CD4-positive, alpha-beta T cell treated with Interleukin-21 for 1 hour (primary cell): ENCODE results near the gene SLC52A3.

Source experiments
- DNase-seq: peaks from one replicate; pipeline ENCODE4 v3.0.0-alpha.2; 2020

SLC52A3 gene

DNA sequence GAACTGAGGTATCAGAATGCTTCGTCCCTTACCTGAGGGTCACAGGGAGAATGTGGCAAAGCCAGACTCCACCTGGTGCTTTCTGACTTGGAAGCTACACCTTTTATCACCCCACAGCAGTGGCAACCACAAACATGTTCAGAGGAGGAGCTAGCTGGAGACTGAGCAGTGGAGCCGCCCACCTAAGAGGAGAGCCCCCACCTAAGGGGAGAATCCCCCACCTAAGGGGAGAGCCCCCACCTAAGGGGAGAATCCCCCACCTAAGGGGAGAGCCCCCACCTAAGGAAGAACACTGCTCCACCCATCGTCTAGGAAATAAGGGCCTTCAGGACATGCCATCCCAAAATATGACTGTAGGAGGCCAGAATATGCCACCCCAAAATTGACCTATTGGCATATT is 4.0 kb downstream of the SLC52A3 start:
- no peak for DNase-seq

DNA sequence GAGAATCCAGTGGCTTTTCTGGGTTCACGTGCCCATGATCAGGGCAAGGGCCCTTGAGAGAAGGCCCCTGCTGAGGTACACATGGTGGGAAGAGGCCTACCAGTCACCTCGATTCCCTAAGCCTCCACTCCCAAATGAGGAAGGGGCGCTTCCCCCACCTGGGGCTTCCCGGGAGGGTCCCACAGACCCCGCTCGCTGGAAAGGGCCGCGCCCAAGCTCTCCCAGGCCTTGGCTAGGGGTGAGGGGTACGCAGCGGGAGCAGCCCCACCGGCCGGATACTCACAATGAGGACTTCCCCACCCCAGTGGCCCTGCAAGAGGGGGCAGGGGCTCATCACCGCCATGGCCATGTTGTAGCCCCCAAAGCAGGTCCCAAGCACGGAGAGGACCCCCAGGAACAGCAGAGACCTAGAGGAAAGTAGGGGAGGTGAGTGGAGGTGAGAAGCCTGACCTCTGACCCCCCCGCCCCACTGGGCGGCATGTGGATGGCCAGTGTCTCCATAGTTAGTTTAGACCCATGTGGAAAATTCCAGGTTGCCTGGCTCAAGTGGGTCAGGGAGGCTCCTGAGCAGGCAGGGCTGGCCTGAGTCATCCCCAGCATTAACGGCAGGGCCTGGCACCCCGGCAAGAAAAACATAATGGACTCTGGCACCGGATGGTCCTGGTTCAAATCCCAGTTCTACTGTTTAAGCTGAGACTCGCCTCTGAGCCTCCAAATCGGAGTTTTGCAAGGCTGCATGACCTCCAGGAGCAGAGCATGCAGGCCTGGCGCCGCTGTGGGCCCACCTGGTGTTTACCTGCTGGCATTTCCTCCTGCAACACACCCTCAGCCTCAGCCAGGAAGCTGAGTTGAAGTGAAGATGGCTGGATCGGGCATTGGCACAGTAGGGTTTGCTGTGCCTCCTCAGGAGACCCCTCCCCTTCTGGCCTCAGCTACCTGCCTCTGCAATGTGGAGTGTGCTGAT is 6.6 kb downstream of the SLC52A3 start:
- DNase-seq: no peak

DNA sequence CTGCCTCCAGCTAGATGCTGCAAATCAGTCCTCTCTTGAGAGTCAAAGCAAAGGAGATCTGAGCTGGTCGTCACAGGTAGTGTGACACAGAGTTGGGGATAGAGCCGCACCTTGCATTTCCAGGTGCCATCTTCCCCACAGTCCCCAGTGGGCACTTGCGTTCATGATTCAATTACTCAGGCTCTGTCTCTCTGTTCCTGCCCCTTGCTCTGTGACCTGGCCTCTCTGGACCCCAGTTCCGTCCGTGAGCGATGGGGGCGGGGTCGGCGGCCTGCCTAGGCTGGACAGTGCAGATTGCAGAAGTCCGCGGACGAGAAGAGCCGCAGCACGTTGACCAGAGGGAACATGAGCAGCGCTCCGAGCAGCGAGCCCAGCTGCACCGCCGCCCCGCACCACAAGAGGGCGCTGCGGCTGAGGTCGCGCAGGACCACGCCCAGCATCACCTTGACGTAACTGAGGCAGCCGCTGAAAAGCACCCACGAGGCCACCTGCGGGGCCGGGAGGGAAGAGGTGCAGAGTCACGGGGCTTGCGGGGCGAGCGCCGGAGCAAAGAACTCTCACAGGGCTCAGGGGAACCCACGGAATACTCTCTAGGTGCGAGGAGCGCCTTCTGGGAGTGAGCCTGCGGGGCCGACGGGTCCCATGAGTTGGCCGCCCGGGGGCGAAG is 7.4 kb downstream of the SLC52A3 start:
- peak; percentile 14 for DNase-seq

DNA sequence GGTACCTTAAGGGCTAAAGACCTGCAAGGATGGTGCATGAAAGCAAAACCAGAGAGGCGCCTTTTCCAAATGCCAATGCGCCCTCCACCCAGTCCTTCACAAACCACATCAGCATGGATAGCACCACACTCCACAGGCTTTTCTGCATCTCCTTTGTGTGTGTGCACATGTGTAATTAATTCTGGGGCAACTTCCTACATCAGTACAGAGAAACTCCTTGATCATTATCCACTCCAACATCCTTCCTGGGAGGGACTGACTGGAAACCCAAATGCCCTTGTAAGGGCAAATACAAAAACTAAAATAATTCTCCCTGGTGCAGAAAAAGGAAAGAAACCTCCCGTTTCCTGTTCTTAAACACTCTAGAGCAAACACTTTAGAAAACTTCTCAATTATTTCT is 10.8 kb downstream of the SLC52A3 start:
- no peak for DNase-seq

DNA sequence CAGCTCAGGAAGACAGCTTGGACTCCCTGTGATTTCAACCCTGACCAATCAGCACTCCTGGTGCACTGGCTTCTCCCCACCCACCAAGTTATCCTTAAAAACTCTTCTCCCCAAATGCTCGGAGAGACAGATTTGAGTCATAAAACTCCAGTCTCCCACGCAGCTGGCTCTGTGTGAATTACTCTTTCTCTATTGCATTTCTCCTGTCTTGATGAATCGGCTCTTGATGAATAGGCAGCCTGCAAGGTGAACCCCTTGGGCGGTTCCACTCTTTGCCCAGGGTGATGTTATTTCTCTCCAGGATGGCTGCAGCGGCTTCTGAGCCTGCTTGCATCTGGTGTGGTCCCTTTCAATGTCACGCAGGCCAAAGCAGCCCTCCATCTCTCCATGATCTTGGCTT is 12.4 kb downstream of the SLC52A3 start:
- DNase-seq: no peak

DNA sequence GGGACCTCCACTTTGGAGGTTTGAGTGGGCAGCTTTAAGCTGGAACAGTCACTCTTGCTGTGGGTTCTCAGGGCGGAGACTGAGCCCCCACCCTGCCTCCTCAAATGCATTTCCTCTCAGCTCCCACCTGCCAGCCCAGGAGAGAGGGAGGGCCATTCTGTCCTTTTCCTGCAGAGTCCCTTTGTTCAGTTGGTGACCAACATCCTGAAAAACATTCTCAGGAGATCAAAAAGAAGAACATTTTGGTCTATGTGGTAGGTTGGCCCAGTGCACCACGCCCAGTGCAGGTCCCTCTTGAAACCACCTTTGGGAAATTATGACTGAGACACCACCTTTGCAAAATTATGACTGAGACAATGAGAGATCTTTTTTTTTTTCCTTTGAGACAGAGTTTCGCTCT is 13.4 kb downstream of the SLC52A3 start:
- DNase-seq: no peak

DNA sequence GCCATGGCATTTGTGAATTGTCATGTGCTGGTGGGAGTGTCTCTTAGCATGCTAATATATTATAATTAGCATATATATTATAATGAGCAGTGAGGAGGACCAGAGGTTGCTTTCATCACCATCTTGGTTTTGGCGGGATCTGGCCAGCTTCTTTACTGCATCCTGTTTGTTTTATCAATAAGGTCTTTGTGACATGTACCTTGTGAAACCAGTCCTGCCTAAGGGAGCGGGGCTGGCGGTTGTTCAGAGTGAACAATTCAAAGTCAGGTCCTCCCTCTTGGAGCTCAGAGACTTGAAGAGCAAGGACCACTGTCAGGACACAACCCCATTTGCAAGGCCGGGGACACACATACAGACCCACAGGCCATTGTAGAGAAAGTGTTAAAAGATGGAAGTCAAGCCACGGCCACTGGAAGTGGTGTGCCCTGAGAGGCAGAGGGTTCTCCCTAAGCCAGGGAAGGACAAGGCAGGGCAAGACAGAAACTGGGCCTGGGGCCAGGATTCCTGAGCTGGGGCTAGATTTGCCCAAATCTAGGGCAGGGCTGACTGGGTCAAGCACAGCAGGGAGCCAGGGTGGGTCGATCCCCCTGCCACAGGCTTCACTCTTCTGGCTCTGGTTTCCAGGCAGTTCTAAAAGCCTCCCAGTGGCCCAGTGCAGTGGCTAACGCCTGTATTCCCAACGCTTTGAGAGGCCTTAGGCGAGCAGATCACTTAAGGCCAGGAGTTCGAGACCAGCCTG is 14.2 kb downstream of the SLC52A3 start:
- no peak for DNase-seq

DNA sequence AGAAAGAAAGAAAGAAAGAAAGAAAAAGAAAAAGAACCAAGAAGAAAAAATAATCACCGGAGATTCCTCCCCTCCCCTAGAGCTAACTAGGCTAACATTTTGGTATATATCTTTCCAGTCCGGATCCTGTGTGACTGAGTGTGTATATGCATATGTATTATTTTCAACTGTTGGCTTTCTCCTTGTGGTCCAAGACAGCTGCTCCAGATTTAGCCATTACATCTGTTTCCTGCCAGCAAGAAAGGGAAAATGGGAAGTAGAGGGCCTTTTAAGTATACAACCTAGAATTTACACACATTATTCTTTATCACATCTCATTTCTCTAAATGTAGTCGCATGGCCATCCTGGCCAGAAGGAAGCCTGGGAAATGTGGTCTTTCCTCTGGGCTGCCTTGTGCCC is 15.2 kb downstream of the SLC52A3 start:
- no peak for DNase-seq

DNA sequence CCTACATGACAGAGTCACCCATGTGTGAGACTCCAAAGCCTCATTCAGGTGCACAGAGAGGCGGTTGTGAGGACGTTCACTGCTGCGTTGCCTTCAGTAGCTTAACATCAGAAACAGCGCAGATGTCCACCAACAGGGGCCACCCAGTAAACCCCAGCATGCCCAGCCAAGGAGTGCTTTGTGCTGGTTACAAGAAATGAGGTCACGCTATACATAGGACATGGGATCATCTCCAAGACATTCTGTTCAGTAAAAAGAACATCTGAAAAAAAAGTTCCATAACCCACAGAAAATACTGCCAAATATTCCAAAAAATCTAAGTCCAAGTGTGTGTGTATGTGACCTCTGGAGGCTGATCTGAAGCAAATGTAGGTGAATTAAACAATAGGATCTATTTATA is 16.0 kb downstream of the SLC52A3 start:
- no peak for DNase-seq

DNA sequence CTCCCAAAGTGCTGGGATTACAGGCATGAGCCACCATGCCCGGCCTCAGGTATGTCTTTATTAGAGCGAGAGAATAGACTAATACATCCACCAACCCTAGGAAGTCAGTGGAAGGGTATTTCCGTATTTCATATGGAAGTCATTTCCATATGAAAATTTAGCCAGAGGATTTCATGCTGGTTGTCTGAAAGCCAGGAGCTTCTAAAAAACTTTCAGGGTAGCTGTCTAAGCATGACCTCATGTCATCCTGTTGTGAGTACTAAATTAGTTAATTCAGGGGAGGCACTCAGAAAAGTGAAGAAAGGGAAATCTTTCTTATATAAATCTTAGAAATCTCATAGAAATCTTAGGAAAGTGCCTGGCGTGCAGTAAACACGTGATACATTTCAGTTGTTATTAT is 16.5 kb downstream of the SLC52A3 start:
- DNase-seq: no peak

DNA sequence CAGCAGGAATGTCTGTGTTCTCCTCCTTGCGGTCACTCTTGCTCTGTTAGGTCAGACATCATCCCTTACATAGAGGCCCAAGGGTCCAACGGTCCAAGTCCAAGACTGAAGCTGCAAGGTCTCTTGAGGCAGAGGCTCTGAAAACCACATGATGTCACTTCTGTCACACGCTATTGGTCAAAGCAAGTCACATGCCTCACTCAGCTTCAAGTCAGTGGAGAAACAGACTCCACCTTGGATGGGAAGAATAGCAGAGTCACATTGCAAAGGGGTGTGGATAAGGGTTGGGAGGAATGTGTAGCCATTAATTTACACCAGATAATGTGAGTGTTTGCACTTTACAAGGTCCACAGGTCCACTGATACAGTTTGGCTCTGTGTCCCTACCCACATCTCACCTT is 17.5 kb downstream of the SLC52A3 start:
- DNase-seq: no peak

DNA sequence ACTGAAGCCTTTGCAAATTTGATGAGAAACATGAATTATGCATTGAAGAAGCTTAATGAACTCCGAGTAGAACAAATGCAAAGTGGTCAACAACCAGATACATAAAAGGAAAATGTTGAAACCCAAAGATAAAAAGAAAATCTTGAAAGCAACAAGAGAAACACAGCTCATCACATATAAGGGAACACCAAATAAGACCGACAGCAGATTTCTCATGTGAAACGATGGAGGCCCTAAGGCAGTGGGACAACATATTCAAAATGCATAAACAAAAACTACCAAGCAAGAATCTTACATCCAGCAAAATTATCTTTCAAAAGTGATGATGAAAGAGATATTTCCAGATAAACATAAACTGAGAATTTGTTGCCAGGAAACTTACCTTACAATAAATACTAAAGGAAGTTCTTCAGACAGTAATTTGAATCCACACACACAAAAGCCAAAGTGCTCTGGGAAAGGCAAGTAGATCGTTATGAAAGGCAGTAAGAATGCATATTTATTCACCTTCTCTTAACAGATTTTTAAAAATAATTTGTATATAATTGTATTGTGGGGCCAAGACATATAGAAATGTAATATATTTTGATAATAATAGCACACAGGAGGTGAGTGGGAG is 22.5 kb downstream of the SLC52A3 start:
- no peak for DNase-seq

DNA sequence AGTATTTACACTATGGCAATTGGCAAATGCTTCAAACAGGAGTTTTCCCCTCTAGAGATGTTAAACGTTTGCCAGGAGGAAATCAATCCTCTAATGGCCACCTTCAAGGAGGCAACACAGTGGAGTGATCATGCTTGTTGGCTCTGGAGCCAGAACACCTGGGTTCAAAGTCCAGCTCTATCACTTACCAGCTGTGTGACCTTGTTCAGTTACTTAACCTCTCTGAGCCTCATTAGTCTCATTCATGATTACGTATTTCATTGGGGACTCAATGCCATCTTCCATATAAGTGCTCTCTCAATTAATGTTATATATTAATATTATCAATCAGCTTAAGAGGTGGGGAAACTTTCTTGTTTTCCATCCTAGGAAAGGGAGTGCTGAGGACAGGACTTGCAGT is 26.1 kb downstream of the SLC52A3 start:
- no peak for DNase-seq

DNA sequence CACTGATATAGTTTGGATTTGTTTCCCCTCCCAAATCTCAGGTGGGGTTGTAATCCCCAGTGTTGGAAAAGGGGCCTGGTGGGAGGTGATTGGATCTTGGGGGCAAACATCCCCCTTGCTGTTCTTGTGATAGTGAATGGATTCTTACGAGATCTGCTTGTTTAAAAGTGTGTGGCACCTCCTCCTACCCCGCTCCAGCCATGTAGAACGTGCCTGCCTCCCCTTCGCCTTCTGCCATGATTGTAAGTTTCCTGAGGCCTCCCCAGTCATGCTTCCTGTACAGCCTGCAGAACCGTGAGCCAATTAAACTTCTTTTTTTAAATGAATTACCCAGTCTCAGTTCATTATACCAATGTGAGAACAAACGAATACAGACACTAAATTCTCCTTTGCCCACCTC is 26.7 kb downstream of the SLC52A3 start:
- no peak for DNase-seq

DNA sequence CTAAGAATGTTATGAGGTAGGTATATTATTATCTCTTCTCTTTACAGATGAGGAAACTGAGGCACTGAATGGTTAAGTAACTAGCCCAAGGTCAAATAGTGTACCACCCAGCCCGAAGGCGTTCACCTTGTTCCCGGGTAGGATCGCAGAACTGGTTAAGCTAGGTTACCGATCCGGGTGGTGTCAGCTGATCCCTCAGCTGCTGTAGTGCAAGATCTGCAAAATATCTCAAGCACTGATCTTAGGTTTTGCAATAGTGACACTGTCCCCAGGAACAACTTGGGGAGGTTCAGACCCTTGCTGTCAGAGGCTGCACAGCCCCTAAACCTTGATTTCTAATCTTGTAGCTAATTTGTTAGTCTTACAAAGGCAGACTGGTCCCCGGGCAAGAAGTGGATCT is 28.1 kb downstream of the SLC52A3 start:
- no peak for DNase-seq

DNA sequence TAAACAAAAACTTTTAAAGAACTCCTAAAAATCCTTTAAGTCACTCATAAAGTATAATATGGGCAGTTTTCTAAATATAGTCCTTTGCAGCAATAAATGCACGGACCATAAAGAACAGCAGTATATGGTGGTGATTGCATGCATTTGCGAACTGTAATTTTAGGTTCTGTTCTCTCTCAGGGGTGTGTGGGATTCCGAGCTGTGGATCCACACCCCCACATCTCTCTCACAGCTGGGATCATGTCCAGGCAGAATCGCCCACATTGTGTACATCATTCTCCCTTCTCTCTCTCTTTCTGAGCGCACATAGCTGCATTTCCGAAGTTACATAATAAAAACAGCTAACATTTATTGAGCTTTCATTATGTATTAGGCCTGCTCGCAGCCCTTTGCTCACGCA is 28.6 kb downstream of the SLC52A3 start:
- DNase-seq: no peak

DNA sequence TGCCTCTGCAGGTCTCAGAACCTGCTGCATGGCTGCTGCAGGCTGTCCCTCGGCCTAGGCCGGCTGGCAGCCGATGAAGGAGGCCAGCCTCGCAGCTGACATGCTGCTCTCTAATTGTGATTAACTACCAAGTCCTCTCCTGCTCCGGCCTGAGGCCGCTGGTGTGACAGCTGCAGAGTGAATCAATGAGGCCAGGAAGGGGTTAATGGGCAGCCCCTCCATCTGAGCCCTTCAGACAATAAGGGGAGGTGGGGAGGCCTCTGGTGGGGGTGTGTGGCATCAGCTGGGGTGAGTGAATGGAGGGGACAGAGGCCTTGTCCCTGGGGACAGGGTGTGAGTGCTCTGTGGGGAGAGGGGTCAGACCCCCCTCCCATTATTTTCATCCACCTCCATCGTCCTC is 34.4 kb downstream of the SLC52A3 start:
- no peak for DNase-seq

DNA sequence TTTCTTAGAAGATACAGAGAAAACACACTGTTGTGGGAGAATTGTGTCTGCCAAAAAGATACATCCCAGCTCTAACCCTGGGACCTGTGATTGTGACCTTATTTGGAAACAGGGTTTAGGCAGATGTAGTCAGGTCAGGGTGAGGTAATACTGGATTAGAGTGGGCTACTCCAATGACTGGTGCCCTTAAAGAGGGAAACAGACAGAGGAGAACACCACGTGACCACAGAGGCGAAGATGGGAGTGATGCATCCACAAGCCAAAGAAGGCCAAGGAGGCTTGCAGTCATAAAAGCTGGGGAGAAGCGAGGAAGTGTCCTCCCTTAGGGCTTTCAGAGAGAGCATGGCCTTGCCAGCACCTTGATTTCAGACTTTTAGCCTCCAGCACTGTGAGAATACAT is 35.6 kb downstream of the SLC52A3 start:
- DNase-seq: no peak

DNA sequence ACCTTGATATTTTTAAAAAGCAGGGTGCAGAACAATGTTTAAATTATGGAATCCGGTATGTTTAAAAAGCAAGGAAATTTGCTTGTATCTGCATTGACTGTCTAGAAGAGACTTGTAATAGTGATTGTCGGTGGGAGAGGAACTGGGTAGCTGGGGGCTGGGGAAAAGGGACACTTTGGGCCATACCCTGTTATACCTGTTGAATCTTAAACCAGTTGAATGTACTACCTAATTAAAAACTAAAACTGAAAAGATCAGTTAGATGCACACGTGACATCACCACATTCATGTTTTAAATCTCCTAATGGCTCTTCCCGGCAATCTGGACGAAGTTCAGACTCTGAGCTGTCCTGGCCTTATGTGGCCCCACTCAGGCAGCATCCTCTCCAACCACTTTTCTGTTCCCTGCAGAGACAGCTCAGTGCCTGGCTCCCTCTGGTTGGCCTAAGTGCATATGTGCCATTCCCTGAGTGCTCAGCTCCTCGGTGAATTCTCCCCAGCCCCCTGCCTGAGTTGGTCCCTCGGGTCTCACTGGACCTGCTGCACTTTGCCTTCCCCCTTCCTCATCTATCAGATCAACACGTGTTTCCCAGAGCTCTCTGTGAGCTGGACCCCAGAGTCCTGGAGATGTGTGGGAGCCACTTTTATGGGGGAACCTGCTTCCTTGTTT is 36.3 kb downstream of the SLC52A3 start:
- DNase-seq: no peak

DNA sequence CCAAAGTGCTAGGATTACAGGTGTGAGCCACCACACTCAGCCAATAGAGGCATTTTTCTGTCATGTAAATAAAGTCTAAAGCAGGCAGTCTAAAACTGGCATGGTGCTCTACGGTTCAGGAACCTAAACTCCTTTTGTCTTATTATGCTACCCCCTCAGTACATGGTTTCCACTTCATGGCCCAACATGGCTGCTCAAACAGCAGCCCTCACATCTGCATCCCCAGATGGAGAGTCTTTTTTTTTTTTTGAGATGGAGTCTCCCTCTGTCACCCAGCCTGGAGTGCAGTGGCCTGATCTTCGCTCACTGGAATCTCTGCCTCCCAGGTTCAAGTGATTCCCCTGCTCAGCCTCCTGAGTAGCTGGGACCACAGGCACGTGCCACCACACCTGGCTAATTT is 38.3 kb downstream of the SLC52A3 start:
- no peak for DNase-seq

DNA sequence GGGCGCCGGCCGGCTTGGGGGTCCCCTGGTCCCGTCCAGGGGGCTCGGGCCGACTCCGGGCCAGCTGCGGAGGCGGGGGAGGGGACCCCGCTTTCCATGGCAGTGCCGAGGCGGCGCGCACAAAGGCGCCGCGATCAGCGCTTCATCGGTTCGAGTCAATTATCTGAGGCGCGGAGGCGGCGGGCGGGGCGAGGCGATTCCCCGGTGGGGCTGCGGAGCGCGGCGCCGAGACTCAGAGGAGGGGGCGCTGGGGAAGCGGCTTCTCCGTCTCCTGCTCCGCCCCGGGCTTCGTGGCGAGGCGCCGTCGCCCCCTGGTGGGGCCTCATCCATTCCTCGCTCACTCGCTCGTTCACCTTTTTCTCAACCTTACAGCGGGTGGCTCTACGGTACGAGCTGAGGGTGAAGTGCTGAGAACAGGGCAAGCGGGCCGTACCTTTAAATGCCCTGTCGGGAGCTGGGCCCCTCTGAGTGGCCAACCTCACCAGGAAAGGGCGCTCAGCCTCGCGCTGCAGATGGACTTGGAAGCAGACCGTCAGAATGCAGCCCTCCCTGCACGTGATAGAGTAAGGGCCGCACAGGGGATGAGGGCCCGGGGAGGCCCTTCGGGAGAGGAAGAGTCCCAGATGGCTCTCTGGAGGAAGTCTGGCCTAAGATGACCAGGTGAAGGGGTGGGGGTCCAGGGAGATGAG is 39.9 kb downstream of the SLC52A3 start:
- peak; percentile 14 for DNase-seq

DNA sequence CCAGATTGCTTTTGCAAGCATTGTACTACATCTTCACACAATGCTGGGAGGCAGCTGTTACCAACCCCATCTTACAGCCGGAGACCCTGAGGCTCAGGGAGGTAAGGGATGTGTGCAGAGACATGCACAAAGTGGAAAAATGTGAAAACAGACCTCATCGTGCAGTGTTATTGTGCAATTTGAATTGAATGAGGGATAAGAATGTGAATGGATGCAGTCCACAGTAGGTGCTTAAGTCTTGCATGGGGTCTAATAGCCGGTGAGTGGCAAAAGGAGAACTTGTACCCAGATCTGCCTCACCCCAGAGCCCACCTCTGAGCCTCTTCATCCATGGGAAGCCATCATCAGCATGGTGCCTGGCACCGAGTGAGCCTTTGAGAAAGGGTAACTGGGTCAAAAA is 42.1 kb downstream of the SLC52A3 start:
- DNase-seq: no peak
